Tibial nerve (tissue), 4 donors: ENCODE results near the gene CUL1.

ENCODE experiments used
- CTCF ChIP-seq, 5 experiments: fragments of 200-600 bp in 3 of 5; fragments of 450-650 bp in 2 of 5; sonication (generic) in 3 of 5; IDR thresholded peaks; one replicate each; pipeline ENCODE4 v1.5.1; 2016 to 2019; ENCODE audit warnings: antibody characterized with exemption in 5 of 5, mild to moderate bottlenecking in 3 of 5, moderate library complexity in 2 of 5
- EP300 ChIP-seq, 2 donors: sonication (generic); formaldehyde crosslinking; IDR thresholded peaks; one replicate each; pipeline ENCODE4 v1.6.1; 2017; ENCODE audit warnings: antibody characterized with exemption in 2 of 2, mild to moderate bottlenecking in 1 of 2
- POLR2A ChIP-seq, 2 donors: fragments of 450-650 bp; IDR thresholded peaks; one replicate each; pipeline ENCODE4 v1.6.1; 2017; ENCODE audit warnings: antibody characterized with exemption in 2 of 2, mild to moderate bottlenecking in 2 of 2, moderate library complexity in 2 of 2

DNA sequence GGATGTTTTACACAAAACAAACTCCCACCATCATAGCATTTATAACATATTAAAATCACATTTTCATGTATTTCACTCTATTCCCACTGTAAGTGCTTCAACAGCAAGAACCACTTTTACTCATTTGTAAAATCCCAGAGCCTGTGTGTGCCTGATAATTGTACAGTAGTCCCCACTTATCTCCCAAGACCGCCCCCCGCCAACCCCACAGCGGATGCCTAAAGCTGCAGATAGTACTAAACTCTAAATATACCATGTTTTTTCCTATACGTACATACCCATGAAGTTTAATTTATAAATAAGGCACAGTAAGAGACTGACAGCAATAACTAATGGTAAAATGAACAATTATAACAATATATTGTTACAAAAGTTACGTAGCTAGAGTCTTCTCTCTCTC is 151.9 kb downstream of the CUL1 start:
- TF ChIP-seq CTCF (IDR thresholded peaks at IDR 0.05) (no peak), POLR2A (IDR thresholded peaks at IDR 0.05) (no peak), EP300 (IDR thresholded peaks at IDR 0.05) (no peak)
